ENCODE data around the gene NRXN2.

GRCh38 chr11:64667154-64667745, 55.7 kb downstream of the NRXN2 start:
- no peak for TF ChIP-seq CTCF (IDR thresholded peaks at IDR 0.05; ENCODE audit: low read depth, low read length, missing input control)
- TF ChIP-seq JUND (IDR thresholded peaks at IDR 0.05) = no peak
- no peak for TF ChIP-seq REST (IDR thresholded peaks at IDR 0.05)
- no peak for TF ChIP-seq TAF1 (conservative IDR thresholded peaks at IDR 0.05)
- no peak for TF ChIP-seq MAX (IDR thresholded peaks at IDR 0.05)
- no peak for TF ChIP-seq ZBTB33 (IDR thresholded peaks at IDR 0.05)
- no peak for TF ChIP-seq GABPA (IDR thresholded peaks at IDR 0.05 in 1 of 2, conservative IDR thresholded peaks at IDR 0.05 in 1 of 2)
- TF ChIP-seq ATF3 (IDR thresholded peaks at IDR 0.05) = no peak
- TF ChIP-seq FOXA1 (IDR thresholded peaks at IDR 0.05) = no peak

All from liver (tissue), 3 donors.